HG03139 (cell line): ENCODE measurements around the gene PLCB2.

Experiments used
- ATAC-seq: cut with Tn5 transposase; IDR thresholded peaks from one replicate; pipeline ENCODE4 v1.9.1; 2021; ENCODE audit not compliant: unreplicated experiment

The PLCB2 gene

DNA sequence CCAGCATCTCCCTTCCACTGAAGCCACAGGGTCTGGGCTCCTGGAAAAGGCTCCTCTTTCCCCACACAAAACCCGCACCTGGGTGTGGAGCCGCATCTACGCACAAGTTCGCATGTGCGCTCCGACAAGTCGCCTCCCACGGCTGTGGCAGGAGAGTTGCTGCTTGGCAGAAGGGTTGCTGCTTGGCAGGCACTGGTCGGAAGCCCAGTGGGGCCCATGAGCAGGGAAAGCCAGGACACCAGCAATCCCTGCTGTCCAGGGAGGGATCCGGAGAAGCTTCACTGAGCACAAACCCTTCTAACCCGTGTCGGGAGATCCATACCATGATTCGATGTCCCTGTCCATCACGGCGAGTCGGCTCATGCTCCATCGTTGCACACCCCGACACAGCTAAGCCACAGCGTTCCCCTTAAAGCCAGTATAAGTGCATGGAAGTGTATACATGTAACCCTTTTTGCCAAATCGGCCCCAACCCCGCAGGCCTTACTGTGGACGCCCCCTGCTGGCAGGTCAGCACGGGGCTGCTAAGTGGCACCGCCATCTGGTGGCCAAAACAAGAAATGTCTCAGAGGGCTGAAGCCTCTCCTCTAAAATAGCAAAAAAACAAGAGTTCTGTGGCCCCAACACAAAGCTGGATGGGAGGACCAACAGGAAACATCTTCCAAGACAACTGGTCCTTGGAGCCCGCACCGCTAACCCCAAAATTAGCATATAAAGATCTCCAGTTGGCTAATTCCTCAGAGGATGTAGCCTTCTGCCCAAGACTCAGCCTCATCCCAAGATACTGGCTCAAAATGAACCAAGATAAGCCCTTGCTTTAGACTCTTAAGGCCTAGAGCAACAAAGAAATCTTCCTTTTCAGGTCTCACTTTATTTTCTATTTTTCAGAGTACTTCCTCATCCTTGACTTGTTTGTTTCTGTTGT is 33.1 kb downstream of the PLCB2 start:
- no peak for ATAC-seq

DNA sequence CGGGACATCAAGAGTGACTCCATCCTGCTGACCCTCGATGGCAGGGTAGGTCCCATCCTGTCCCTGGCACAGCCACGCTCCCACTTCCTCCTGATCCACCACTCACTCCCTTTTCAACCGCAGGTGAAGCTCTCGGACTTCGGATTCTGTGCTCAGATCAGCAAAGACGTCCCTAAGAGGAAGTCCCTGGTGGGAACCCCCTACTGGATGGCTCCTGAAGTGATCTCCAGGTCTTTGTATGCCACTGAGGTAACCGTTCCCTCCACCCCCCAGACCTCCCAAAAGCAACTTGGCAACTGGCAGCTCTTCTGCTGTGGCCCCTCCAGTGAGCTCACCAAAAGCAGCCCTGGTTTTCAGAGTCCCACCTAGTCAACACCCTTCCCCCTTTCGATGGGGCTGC is 34.3 kb downstream of the PLCB2 start:
- no peak for ATAC-seq

DNA sequence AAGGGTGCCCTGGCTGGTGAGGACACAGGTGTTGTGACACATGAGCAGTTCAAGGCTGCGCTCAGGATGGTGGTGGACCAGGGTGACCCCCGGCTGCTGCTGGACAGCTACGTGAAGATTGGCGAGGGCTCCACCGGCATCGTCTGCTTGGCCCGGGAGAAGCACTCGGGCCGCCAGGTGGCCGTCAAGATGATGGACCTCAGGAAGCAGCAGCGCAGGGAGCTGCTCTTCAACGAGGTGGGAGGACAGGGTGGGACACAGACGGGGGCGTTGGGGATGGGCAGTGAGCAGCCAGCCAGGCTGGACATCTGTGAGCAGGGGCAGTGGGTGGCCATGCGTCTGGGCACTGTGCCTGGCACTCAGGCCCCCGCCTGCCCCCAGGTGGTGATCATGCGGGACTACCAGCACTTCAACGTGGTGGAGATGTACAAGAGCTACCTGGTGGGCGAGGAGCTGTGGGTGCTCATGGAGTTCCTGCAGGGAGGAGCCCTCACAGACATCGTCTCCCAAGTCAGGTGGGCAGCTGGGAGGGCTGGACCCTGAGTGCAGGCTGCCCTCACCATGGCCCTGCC is 35.2 kb downstream of the PLCB2 start:
- no peak for ATAC-seq

DNA sequence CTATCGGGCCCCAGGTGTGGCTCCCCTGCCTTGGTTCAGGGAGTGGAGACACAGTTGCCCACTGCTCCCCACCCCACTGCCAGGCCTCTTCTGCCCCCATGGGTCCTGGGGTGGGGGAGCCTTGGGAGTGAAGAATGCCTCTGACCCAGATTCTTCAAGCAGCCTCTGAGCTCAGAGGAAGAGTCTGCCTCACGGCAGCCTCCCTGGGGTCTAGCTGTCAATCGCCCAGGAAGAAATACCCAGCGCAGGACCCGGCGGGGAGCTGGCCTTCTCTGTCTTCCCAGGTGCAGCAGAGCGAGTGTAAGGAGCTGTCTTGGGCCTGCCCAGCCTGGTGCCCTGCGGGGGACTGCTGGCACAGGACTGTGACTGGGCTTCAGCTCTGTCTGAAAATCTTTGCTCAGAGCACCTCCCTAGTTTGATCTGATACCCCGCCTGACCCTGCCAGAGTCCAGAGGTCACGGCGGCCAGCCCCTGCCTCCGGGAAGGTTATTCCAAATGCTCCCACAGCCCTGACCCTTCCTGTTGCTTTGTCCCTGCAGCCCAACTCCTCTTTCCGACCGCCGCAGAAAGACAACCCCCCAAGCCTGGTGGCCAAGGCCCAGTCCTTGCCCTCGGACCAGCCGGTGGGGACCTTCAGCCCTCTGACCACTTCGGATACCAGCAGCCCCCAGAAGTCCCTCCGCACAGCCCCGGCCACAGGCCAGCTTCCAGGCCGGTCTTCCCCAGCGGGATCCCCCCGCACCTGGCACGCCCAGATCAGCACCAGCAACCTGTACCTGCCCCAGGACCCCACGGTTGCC is 35.9 kb downstream of the PLCB2 start:
- ATAC-seq = no peak

DNA sequence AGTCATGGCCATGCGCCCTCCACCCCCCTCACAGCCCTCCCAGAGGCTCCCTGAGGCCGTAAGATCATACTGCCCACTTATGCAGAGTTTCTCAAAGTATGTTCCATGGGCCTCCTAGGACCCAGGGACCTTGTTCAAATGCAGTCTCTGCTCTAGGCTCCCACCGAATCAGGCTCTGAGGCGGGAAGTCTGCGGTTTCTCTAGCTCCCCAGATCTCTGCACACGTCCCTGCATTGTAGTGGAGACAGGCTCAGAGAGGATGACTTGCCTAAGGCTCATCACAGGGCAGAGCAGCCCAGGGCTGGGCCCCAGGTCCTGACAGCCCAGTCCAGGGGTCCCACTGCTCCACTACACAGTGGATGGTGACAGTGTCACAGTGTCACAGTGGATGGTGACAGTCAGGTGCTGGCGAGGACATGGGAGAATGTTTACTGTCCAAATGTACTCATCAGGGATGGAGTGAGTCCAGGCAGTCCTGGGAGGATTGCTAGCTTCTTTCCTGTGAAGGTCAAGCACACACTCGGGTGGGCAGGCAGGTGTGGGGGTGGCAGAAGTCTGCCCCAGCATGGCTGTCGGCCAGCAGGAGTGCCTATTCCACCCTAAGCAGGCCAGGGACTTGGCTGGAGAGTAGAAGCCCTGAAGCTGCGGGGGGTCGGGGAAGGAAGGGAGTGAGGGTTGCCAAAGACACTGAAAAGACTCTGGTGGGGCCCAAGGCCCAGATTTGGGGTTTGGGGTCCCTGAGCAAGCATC is 37.3 kb downstream of the PLCB2 start:
- no peak for ATAC-seq

- no peak for ATAC-seq
These were observed 38.1 kb downstream of the PLCB2 start for GRCh38 chr15:40269604-40270003.

DNA sequence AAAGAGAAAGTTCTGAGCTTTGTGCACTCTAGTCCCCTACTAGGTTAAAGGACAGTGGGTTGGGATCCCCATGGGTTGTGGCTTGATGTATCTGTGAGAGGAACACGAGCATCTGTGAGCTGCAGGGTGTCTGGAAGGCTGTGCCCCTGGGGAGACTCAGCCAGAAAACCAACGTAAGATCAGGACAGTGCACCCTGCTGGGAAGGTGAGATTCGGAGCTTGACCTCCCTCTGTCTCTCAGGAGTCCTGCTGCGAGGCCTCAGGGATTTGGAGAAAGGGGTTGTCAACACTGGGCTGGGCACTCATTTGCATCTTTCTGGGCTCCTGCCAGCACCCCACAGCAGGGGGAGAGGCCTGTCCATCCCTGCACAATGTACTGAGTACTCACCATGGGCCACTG is 40.1 kb downstream of the PLCB2 start:
- no peak for ATAC-seq

DNA sequence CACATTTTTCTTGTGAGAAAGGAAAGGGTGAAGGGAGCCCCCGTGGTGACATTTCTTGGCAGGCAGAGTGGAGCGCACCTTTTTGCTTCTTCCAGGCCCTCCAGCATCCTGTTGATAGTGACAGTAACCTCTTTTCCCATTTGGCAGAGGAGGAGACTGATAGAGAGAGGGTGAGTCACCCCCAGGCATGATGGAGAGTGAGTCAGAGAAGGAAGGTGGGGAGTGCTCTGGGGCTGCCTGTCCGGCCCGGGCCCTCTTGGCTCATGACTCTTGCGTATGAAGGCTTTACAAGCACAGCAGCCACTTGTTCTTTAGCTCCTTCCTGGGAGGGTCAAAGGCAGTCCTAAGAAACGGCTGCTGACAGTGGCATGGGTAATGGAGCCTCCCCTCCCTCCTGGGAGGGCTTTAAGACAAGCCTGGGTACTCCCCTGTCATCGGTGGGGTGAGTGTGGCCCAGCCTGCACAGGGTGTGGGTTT is 40.9 kb downstream of the PLCB2 start:
- no peak for ATAC-seq

DNA sequence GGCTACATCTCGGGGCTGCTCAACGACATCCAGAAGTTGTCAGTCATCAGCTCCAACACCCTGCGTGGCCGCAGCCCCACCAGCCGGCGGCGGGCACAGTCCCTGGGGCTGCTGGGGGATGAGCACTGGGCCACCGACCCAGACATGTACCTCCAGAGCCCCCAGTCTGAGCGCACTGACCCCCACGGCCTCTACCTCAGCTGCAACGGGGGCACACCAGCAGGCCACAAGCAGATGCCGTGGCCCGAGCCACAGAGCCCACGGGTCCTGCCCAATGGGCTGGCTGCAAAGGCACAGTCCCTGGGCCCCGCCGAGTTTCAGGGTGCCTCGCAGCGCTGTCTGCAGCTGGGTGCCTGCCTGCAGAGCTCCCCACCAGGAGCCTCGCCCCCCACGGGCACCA is 41.9 kb downstream of the PLCB2 start:
- no peak for ATAC-seq

GRCh38 chr15:40265355-40265754 is 42.4 kb downstream of the PLCB2 start:
- ATAC-seq = no peak

GRCh38 chr15:40264321-40265153 is 43.2 kb downstream of the PLCB2 start:
- no peak for ATAC-seq

- ATAC-seq = no peak
These were observed 44.5 kb downstream of the PLCB2 start for GRCh38 chr15:40263024-40263754.

GRCh38 chr15:40259021-40259420 is 48.7 kb downstream of the PLCB2 start:
- ATAC-seq = no peak

GRCh38 chr15:40258544-40258943 is 49.2 kb downstream of the PLCB2 start:
- ATAC-seq = no peak

GRCh38 chr15:40257656-40258450 is 49.9 kb downstream of the PLCB2 start:
- ATAC-seq = no peak

DNA sequence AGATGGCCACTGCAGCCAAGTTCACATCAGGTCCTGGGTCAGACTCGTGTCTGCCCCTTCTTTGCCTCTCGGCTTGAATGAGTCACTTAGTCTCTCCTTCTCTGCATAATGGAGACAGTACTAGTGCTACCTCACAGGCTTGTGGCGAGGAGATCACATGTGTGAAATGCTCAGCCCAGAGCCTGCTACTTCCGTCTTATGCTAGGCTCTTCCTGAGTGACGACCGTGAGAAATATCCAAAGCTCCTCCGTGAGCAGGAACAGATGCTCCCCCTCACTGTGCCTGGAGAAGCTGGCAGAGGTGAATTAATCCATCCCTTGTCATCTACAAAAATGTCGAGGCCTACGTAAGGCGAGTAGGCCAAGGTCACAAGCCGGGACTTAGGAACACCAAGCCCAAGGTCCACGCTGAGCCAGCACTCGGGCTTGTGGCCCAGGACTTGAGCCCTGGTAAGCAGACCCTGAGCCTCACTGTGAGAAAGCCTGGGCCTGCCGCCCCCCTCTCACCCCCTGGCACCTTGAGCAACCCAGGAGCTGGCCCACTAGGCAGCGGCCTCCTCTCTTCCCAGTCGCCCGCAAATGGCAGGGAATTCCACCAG is 51.0 kb downstream of the PLCB2 start:
- ATAC-seq = no peak

- no peak for ATAC-seq
These were observed 52.7 kb downstream of the PLCB2 start for GRCh38 chr15:40255033-40255432.

DNA sequence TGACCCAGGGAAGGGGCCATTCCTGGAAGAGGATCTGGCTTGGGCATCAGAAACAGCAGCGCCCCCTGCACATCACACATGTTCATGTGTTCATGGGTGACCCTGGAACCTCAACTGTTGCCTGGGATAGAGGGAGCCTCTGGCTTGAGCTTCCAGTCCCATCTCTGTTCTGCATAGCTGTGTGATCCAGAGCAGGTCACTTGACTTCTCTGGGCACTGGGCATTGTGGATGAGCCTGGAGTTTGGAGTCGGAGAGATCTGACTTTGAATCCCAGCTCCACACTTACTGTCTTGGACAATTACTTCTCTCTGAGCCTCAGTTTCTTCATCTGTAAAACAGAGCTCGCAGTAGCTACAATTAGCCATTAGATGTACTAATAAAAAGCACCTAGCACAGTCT is 53.3 kb downstream of the PLCB2 start:
- ATAC-seq = no peak
